ENCODE data around the gene NXN. TPM values are rescaled to one million over a fixed set of nuclear protein-coding genes. Genes with fewer than 3 reads are reported as not detected.

Gene NXN
- total RNA-seq, 4 donors from 2014 or later: 10.6 to 222 (median 13.8) TPM

- 70 to 82% methylated on average over 2 to 17 of the region's 17 CpGs for WGBS, 2 donors (ENCODE audit: low coverage in 1 of 2)
- H3K27ac ChIP-seq: no peak overlapping the region
- H3K27me3 ChIP-seq: no peaks in the 10 kb centered on the region
- no peaks in the 10 kb centered on the region for H3K4me1 ChIP-seq
- no peaks in the 10 kb centered on the region for H3K36me3 ChIP-seq
- H3K4me3 ChIP-seq: no peak overlapping the region
- intact Hi-C loops (cut with DNase I; ENCODE audit: low total_unique reads) (no loop called here), in situ Hi-C loops (cut with MboI; ENCODE audit: low pct_ligation_motif_present in 1 of 4, low pct_unique_long_range_greater_than_20kb in 1 of 4, low sequenced_read_pairs in 3 of 4) (no loop called here)
- no peak for DNase-seq
- H3K9me3 ChIP-seq: no peaks in the 10 kb centered on the region
- TF ChIP-seq EP300 (IDR thresholded peaks at IDR 0.05; ENCODE audit: low read depth): no peak
- TF ChIP-seq CTCF (IDR thresholded peaks at IDR 0.05): no peak
- no peak for TF ChIP-seq POLR2A (IDR thresholded peaks at IDR 0.05)
- TF ChIP-seq POLR2AphosphoS5 (IDR thresholded peaks at IDR 0.05): no peak
Observed at GRCh38 chr17:825216-825615, 154.4 kb downstream of the NXN start.

GRCh38 chr17:824378-824777 lies 155.2 kb downstream of the NXN start:
- 0 to 89% methylated on average over 1 to 16 of the region's 16 CpGs for WGBS, 2 donors (ENCODE audit: low coverage in 1 of 2)
- DNase-seq: no peak
- no peak for TF ChIP-seq EP300 (IDR thresholded peaks at IDR 0.05; ENCODE audit: low read depth)
- TF ChIP-seq POLR2AphosphoS5 (IDR thresholded peaks at IDR 0.05): no peak
- no peak for TF ChIP-seq CTCF (IDR thresholded peaks at IDR 0.05)
- no peak for TF ChIP-seq POLR2A (IDR thresholded peaks at IDR 0.05)
- intact Hi-C loops (cut with DNase I; ENCODE audit: low total_unique reads) (no loop called here), in situ Hi-C loops (cut with MboI; ENCODE audit: low pct_ligation_motif_present in 1 of 4, low pct_unique_long_range_greater_than_20kb in 1 of 4, low sequenced_read_pairs in 3 of 4) (no loop called here)
- no peaks in the 10 kb centered on the region for H3K4me1 ChIP-seq
- H3K36me3 ChIP-seq: no peaks in the 10 kb centered on the region
- H3K27me3 ChIP-seq: no peaks in the 10 kb centered on the region
- no peaks in the 10 kb centered on the region for H3K9me3 ChIP-seq
- H3K4me3 ChIP-seq: no peak overlapping the region
- H3K27ac ChIP-seq: no peak overlapping the region

- H3K27me3 ChIP-seq: no peaks in the 10 kb centered on the region
Observed at GRCh38 chr17:823501-823902, 156.1 kb downstream of the NXN start.

GRCh38 chr17:819251-819650 lies 160.3 kb downstream of the NXN start:
- intact Hi-C loops (cut with DNase I; ENCODE audit: low total_unique reads) (no loop called here), in situ Hi-C loops (cut with MboI; ENCODE audit: low pct_ligation_motif_present in 1 of 4, low pct_unique_long_range_greater_than_20kb in 1 of 4, low sequenced_read_pairs in 3 of 4) (no loop called here)
- H3K27ac ChIP-seq: no peak overlapping the region
- H3K9me3 ChIP-seq: no peaks in the 10 kb centered on the region
- WGBS, 2 donors (ENCODE audit: low coverage in 1 of 2): 88 to 93% methylated on average over 4 to 17 of the region's 19 CpGs
- TF ChIP-seq EP300 (IDR thresholded peaks at IDR 0.05; ENCODE audit: low read depth): no peak
- TF ChIP-seq POLR2A (IDR thresholded peaks at IDR 0.05): no peak
- TF ChIP-seq CTCF (IDR thresholded peaks at IDR 0.05): no peak
- TF ChIP-seq POLR2AphosphoS5 (IDR thresholded peaks at IDR 0.05): no peak
- no peaks in the 10 kb centered on the region for H3K27me3 ChIP-seq
- no peak overlapping the region for H3K4me3 ChIP-seq
- DNase-seq: no peak
- H3K4me1 ChIP-seq: no peaks in the 10 kb centered on the region
- H3K36me3 ChIP-seq: no peaks in the 10 kb centered on the region

More at GRCh38 chr17:823501-823902, 156.1 kb downstream of the NXN start:
- DNase-seq: no peak
- H3K4me1 ChIP-seq: no peaks in the 10 kb centered on the region
- intact Hi-C loops (cut with DNase I; ENCODE audit: low total_unique reads): no loop called here
- no peak overlapping the region for H3K27ac ChIP-seq
- no peak for TF ChIP-seq CTCF (IDR thresholded peaks at IDR 0.05)
- TF ChIP-seq EP300 (IDR thresholded peaks at IDR 0.05; ENCODE audit: low read depth): no peak
- TF ChIP-seq POLR2AphosphoS5 (IDR thresholded peaks at IDR 0.05): no peak
- TF ChIP-seq POLR2A (IDR thresholded peaks at IDR 0.05): no peak
- in situ Hi-C loops (cut with MboI; ENCODE audit: low pct_ligation_motif_present in 1 of 4, low pct_unique_long_range_greater_than_20kb in 1 of 4, low sequenced_read_pairs in 3 of 4): no loop called here
- WGBS, 2 donors (ENCODE audit: low coverage in 1 of 2): 80 to 87% methylated on average over 5 to 9 of the region's 9 CpGs
- no peaks in the 10 kb centered on the region for H3K36me3 ChIP-seq
- H3K9me3 ChIP-seq: no peaks in the 10 kb centered on the region
- no peak overlapping the region for H3K4me3 ChIP-seq

Measured in transverse colon (tissue), 4 donors.